Measurements from ENCODE around the gene APEX1. TPM values are rescaled to one million over a fixed set of nuclear protein-coding genes. Genes with fewer than 3 reads are reported as not detected.

APEX1 gene
- total RNA-seq, 1 experiment from 2014 or later: 171 TPM

- DNase-seq (ENCODE audit: low read depth): peak; percentile 74
- in situ Hi-C loops (cut with HindIII; ENCODE audit: low pct_unique_long_range_greater_than_20kb, low sequenced_read_pairs): no loop called here
Observed at GRCh38 chr14:20469242-20469889, 14.3 kb downstream of the APEX1 start, which contains the start of gene PNP. Gene PNP (plus strand): TSS chr14:20469406. CDS start chr14:20469525, 119 bp downstream.

GRCh38 chr14:20469890-20470602 lies 15.0 kb downstream of the APEX1 start:
- peak; percentile 69 for DNase-seq (ENCODE audit: low read depth)
- in situ Hi-C loops (cut with HindIII; ENCODE audit: low pct_unique_long_range_greater_than_20kb, low sequenced_read_pairs): no loop called here

GRCh38 chr14:20470603-20470901 lies 15.5 kb downstream of the APEX1 start:
- no peak for DNase-seq (ENCODE audit: low read depth)
- in situ Hi-C loops (cut with HindIII; ENCODE audit: low pct_unique_long_range_greater_than_20kb, low sequenced_read_pairs): no loop called here

GRCh38 chr14:20472536-20473169 lies 17.6 kb downstream of the APEX1 start:
- in situ Hi-C loops (cut with HindIII; ENCODE audit: low pct_unique_long_range_greater_than_20kb, low sequenced_read_pairs): no loop called here
- peak; percentile 54 for DNase-seq (ENCODE audit: low read depth)

GRCh38 chr14:20476776-20477175 lies 21.8 kb downstream of the APEX1 start:
- no peak for DNase-seq (ENCODE audit: low read depth)
- in situ Hi-C loops (cut with HindIII; ENCODE audit: low pct_unique_long_range_greater_than_20kb, low sequenced_read_pairs): no loop called here

- in situ Hi-C loops (cut with HindIII; ENCODE audit: low pct_unique_long_range_greater_than_20kb, low sequenced_read_pairs): no loop called here
- DNase-seq (ENCODE audit: low read depth): no peak
Observed at GRCh38 chr14:20477211-20477876, 22.3 kb downstream of the APEX1 start.

- in situ Hi-C loops (cut with HindIII; ENCODE audit: low pct_unique_long_range_greater_than_20kb, low sequenced_read_pairs): no loop called here
- no peak for DNase-seq (ENCODE audit: low read depth)
Observed at GRCh38 chr14:20478894-20479293, 23.9 kb downstream of the APEX1 start.

- DNase-seq (ENCODE audit: low read depth): no peak
- in situ Hi-C loops (cut with HindIII; ENCODE audit: low pct_unique_long_range_greater_than_20kb, low sequenced_read_pairs): no loop called here
Observed at GRCh38 chr14:20482382-20482781, 27.4 kb downstream of the APEX1 start.

- no peak for DNase-seq (ENCODE audit: low read depth)
- in situ Hi-C loops (cut with HindIII; ENCODE audit: low pct_unique_long_range_greater_than_20kb, low sequenced_read_pairs): no loop called here
Observed at GRCh38 chr14:20485900-20486299, 30.9 kb downstream of the APEX1 start.

GRCh38 chr14:20486684-20487395 lies 31.8 kb downstream of the APEX1 start:
- in situ Hi-C loops (cut with HindIII; ENCODE audit: low pct_unique_long_range_greater_than_20kb, low sequenced_read_pairs): no loop called here
- DNase-seq (ENCODE audit: low read depth): no peak

- in situ Hi-C loops (cut with HindIII; ENCODE audit: low pct_unique_long_range_greater_than_20kb, low sequenced_read_pairs): no loop called here
Observed at GRCh38 chr14:20487396-20487725, 32.3 kb downstream of the APEX1 start.

GRCh38 chr14:20489093-20489994 lies 34.3 kb downstream of the APEX1 start:
- peak; percentile 12 for DNase-seq (ENCODE audit: low read depth)

More at GRCh38 chr14:20487396-20487725, 32.3 kb downstream of the APEX1 start:
- DNase-seq (ENCODE audit: low read depth): no peak

GRCh38 chr14:20490563-20490962 lies 35.5 kb downstream of the APEX1 start:
- no peak for DNase-seq (ENCODE audit: low read depth)
- in situ Hi-C loops (cut with HindIII; ENCODE audit: low pct_unique_long_range_greater_than_20kb, low sequenced_read_pairs): no loop called here

More at GRCh38 chr14:20489093-20489994, 34.3 kb downstream of the APEX1 start:
- in situ Hi-C loops (cut with HindIII; ENCODE audit: low pct_unique_long_range_greater_than_20kb, low sequenced_read_pairs): no loop called here

GRCh38 chr14:20492486-20492885 lies 37.5 kb downstream of the APEX1 start:
- DNase-seq (ENCODE audit: low read depth): no peak
- in situ Hi-C loops (cut with HindIII; ENCODE audit: low pct_unique_long_range_greater_than_20kb, low sequenced_read_pairs): no loop called here

- in situ Hi-C loops (cut with HindIII; ENCODE audit: low pct_unique_long_range_greater_than_20kb, low sequenced_read_pairs): no loop called here
- no peak for DNase-seq (ENCODE audit: low read depth)
Observed at GRCh38 chr14:20493634-20494033, 38.6 kb downstream of the APEX1 start.

- in situ Hi-C loops (cut with HindIII; ENCODE audit: low pct_unique_long_range_greater_than_20kb, low sequenced_read_pairs): no loop called here
Observed at GRCh38 chr14:20494935-20495766, 40.1 kb downstream of the APEX1 start.

GRCh38 chr14:20498622-20499021 lies 43.6 kb downstream of the APEX1 start:
- in situ Hi-C loops (cut with HindIII; ENCODE audit: low pct_unique_long_range_greater_than_20kb, low sequenced_read_pairs): no loop called here
- DNase-seq (ENCODE audit: low read depth): no peak

More at GRCh38 chr14:20494935-20495766, 40.1 kb downstream of the APEX1 start:
- DNase-seq (ENCODE audit: low read depth): no peak
